ENCODE measurements around the gene RABGEF1. TPM values are rescaled to one million over a fixed set of nuclear protein-coding genes. Genes with fewer than 3 reads are reported as not detected.
"Not testable (repeated sequence)": the region's sequence is repeated elsewhere in the genome, so short reads cannot be mapped to it uniquely, and the experiment has no call there.

The RABGEF1 gene
- total RNA-seq, 4 donors from 2014 or later: 44.6 to 53.2 (median 48.1) TPM

DNA sequence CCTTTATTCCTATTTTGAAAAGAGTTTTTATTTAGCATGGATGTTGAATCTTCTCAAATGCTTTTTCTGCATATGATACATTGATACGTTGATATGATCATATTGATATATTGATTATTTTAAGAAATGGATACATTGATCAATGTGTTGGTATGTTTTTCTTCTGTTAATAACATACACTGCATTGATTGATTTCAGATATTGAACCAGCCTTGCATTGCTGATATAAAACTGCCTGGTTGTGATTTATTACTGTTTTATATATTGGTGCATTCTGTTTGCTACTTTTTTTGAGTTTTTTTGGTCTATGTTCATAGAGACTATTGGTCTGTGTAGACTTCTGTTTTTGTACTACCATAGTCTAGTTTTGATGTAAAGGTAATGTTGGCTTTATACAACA, 26.8 kb upstream of the RABGEF1 start:
- TF ChIP-seq POLR2A (IDR thresholded peaks at IDR 0.05): no peak
- TF ChIP-seq, protein P1, sequence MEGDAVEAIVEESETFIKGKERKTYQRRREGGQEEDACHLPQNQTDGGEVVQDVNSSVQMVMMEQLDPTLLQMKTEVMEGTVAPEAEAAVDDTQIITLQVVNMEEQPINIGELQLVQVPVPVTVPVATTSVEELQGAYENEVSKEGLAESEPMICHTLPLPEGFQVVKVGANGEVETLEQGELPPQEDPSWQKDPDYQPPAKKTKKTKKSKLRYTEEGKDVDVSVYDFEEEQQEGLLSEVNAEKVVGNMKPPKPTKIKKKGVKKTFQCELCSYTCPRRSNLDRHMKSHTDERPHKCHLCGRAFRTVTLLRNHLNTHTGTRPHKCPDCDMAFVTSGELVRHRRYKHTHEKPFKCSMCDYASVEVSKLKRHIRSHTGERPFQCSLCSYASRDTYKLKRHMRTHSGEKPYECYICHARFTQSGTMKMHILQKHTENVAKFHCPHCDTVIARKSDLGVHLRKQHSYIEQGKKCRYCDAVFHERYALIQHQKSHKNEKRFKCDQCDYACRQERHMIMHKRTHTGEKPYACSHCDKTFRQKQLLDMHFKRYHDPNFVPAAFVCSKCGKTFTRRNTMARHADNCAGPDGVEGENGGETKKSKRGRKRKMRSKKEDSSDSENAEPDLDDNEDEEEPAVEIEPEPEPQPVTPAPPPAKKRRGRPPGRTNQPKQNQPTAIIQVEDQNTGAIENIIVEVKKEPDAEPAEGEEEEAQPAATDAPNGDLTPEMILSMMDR (IDR thresholded peaks at IDR 0.05): no peak
- 98 to 100% methylated on average over 1 of the region's 1 CpG for WGBS, 2 donors
- intact Hi-C loops (cut with DNase I; ENCODE audit: low total_unique reads): no loop called here

DNA sequence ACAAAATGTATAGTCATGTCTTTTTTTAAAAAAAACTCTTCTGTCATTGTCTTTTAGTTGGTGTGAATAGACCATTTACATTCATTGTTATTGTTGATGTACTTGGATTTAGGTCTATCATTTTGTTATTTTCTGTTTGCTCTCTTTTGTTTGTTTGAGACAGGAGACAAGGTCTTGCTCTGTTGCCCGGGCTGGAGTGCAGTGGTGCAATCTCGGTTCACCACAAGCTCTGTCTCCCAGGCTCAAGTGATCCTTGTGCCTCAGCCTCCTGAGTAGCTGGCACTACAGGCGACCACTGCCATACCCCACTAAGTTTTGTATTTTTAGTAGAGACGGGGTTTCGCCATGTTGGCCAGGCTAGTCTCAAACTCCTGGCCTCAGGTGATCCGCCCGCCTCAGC, 23.9 kb upstream of the RABGEF1 start:
- 94 to 97% methylated on average over 7 of the region's 7 CpGs for WGBS, 2 donors

More for the DNA sequence above, 26.8 kb upstream of the RABGEF1 start:
- DNase-seq (ENCODE audit: low spot score in 2 of 2): no peak
- H3K4me3 ChIP-seq (ENCODE audit: low read depth, poor library complexity, severe bottlenecking): no peak overlapping the region

DNA sequence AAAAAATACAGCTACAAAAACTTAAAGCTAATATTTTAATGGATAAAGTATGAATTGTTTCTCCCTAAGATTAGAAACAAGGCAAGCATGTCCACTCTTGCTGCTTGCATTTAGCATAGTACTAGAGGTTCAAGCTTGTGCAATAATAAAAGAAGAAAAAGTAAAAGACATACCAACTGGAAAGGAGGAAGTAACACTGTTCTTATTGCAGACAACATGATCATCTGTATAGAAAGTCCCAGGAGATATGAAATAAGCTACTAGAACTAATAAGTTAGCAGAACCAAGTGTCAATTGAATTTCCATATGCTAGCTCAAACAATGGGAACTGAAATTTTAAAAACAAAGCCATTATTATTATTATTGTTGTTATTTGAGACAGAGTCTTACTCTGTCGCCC, 20.0 kb upstream of the RABGEF1 start:
- no peak for TF ChIP-seq POLR2A (IDR thresholded peaks at IDR 0.05)
- TF ChIP-seq, protein P1 (IDR thresholded peaks at IDR 0.05): no peak
- intact Hi-C loops (cut with DNase I; ENCODE audit: low total_unique reads): no loop called here
- no peak for DNase-seq (ENCODE audit: low spot score in 2 of 2)
- WGBS, 2 donors: 95 to 96% methylated on average over 1 of the region's 1 CpG
- no peak overlapping the region for H3K4me3 ChIP-seq (ENCODE audit: low read depth, poor library complexity, severe bottlenecking)

More for the DNA sequence above, 23.9 kb upstream of the RABGEF1 start:
- H3K4me3 ChIP-seq (ENCODE audit: low read depth, poor library complexity, severe bottlenecking); intact Hi-C loops (cut with DNase I; ENCODE audit: low total_unique reads); DNase-seq (ENCODE audit: low spot score in 2 of 2): not testable (repeated sequence)

DNA sequence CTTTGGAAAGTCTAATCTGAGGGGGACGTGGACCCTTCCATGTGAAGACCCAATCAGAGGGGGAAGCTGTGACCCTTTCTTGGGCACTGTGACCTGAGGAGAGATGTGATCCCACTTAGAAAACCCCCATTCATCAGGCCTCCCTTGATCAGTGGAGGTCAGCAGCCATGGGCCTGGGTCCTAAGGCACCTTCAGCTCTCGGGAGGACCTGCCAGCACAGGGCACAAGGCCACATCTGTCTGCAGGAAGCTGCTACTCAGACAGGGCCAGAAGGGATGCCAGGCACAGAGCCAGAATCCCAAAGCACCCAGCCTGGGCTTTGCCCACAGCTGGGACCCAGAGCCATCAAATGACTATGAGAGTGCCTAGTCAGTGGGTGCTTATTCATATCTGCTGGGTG, 14.7 kb upstream of the RABGEF1 start:
- TF ChIP-seq POLR2A (IDR thresholded peaks at IDR 0.05): no peak
- TF ChIP-seq, protein P1 (IDR thresholded peaks at IDR 0.05): no peak
- intact Hi-C loops (cut with DNase I; ENCODE audit: low total_unique reads): no loop called here
- 93 to 96% methylated on average over 2 of the region's 2 CpGs for WGBS, 2 donors
- DNase-seq (ENCODE audit: low spot score in 2 of 2): no peak
- H3K4me3 ChIP-seq (ENCODE audit: low read depth, poor library complexity, severe bottlenecking): no peak overlapping the region

DNA sequence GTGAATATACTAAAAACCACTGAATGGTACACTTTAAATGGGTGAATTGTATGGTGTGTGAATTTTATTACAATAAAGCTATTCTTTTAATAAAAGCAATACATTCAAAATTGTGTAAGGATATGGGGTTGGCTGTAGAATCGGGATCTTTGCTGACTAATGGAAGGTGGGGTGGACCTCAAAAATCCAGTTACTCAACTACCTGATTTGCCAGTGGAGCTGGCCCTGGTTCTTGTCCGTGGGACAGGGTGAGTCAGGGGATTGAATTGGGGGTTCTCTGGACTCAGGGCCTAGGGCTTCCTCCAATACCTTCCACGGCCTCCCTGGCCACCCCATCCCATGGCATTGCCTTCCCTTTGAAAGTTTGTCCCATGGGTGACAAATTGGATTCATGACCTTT, 13.5 kb upstream of the RABGEF1 start:
- TF ChIP-seq POLR2A (IDR thresholded peaks at IDR 0.05): no peak
- TF ChIP-seq, protein P1 (IDR thresholded peaks at IDR 0.05): no peak
- 77 to 84% methylated on average over 3 of the region's 3 CpGs for WGBS, 2 donors
- intact Hi-C loops (cut with DNase I; ENCODE audit: low total_unique reads): no loop called here
- DNase-seq (ENCODE audit: low spot score in 2 of 2): no peak
- no peak overlapping the region for H3K4me3 ChIP-seq (ENCODE audit: low read depth, poor library complexity, severe bottlenecking)

DNA sequence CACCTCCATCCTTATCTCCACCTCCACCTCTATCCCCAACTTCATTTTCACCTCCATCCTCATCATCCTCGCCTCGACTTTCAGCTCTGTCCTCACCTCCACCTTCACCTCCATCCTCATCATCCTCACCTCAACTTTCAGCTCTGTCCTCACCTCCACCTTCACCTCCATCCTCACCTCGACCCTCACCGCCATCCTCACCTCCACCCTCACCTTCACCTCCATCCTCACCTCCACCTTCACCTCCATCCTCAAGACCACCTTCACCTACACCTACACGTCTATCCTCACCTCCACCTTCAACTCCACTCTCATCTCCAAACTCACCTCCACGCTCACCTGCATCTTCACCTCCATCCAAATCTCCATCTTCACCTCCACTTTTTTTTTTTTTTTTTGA, 12.0 kb upstream of the RABGEF1 start:
- H3K4me3 ChIP-seq (ENCODE audit: low read depth, poor library complexity, severe bottlenecking): no peak overlapping the region
- TF ChIP-seq, protein P1 (IDR thresholded peaks at IDR 0.05): no peak
- TF ChIP-seq POLR2A (IDR thresholded peaks at IDR 0.05): no peak
- no peak for DNase-seq (ENCODE audit: low spot score in 2 of 2)
- 95% methylated on average over 6 of the region's 6 CpGs for WGBS, 2 donors
- intact Hi-C loops (cut with DNase I; ENCODE audit: low total_unique reads): no loop called here

All from lower leg skin (tissue), 4 donors.